Measurements from ENCODE around the gene KATNAL2.

The KATNAL2 gene

GRCh38 chr18:46909497-46909896 lies 7.9 kb upstream of the KATNAL2 start:
- no peak for TF ChIP-seq CTCF (IDR thresholded peaks at IDR 0.05; ENCODE audit: control insufficient read depth, insufficient read depth, low read depth, low read length, missing control alignments)
- H3K4me3 ChIP-seq (ENCODE audit: control insufficient read depth, low read depth, low read length): no peak overlapping the region
- DNase-seq (ENCODE audit: low read depth): no peak

- no peak for DNase-seq (ENCODE audit: low read depth)
- no peak for TF ChIP-seq CTCF (IDR thresholded peaks at IDR 0.05; ENCODE audit: control insufficient read depth, insufficient read depth, low read depth, low read length, missing control alignments)
- no peak overlapping the region for H3K4me3 ChIP-seq (ENCODE audit: control insufficient read depth, low read depth, low read length)
Observed at GRCh38 chr18:46910856-46911255, 6.5 kb upstream of the KATNAL2 start.

DNA sequence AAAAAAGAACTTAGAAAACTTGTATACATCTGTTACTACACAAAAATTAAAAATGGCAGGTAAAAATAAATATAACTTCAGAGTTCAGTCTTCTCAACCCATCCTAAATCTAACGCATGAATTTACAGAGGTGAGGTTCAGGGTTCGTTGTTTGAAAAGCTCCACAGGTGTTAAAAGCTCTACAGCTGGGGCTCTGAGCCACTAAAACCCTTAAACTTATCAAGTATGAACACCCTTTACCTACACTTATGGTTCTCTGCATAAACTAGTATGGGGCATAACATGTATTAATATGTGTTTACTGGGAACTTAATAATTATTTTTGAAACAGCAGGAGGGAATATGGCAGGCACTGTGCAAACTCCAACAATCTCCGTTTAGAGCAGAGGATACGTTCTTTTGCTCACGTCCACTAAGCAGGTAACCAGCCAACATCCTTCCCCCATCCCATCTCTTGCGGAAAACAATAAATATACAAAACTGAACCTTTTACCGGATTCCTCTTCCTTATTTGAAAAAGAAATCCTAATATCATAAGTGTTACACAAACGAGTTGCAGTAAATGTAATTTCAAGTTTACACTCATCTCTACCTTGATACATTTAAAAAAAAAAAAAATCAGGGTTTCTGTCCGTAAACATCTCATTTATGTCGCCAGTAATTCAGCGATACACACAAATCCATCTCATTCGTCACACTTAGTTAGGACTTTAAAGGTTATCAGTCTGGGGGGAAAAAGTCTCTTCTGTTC lies 1.4 kb upstream of the KATNAL2 start:
- TF ChIP-seq CTCF (IDR thresholded peaks at IDR 0.05; ENCODE audit: control insufficient read depth, insufficient read depth, low read depth, low read length, missing control alignments): no peak
- H3K4me3 ChIP-seq (ENCODE audit: control insufficient read depth, low read depth, low read length): peak overlapping the region; percentile 78
- no peak for DNase-seq (ENCODE audit: low read depth)

DNA sequence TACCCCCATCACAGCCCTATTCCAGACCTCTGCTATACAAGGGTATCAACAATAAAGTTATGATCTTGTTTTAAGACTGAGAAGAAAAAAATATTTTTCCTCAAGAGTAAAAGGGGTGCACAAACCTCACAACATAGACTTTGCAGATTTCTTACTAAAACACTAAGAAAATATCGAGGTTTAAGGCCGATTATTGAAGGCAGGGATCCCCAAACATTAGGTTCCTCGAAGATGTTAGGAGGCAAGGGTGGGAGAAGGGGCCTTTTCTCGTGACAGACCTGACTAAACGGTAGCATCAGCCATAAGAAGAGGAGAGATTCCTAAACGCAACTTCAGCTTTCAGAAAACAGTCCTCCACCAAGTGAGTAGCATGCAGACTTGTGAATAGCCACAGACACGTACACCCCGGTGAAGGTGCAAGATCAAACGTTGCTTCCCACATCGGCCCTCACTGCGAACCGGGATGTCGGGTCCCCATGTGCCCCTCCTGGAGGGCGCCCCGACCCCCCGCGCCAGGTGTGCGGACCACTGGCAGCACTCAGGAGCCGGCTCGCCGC lies 773 bp upstream of the KATNAL2 start:
- TF ChIP-seq CTCF (IDR thresholded peaks at IDR 0.05; ENCODE audit: control insufficient read depth, insufficient read depth, low read depth, low read length, missing control alignments): no peak
- no peak for DNase-seq (ENCODE audit: low read depth)

GRCh38 chr18:46917803-46918600 lies 600 bp downstream of the KATNAL2 start:
- TF ChIP-seq CTCF (IDR thresholded peaks at IDR 0.05; ENCODE audit: control insufficient read depth, insufficient read depth, low read depth, low read length, missing control alignments): no peak
- H3K4me3 ChIP-seq (ENCODE audit: control insufficient read depth, low read depth, low read length): peak overlapping the region; percentile 78
- DNase-seq (ENCODE audit: low read depth): no peak

More for the DNA sequence above, 773 bp upstream of the KATNAL2 start:
- peak overlapping the region; percentile 78 for H3K4me3 ChIP-seq (ENCODE audit: control insufficient read depth, low read depth, low read length)

DNA sequence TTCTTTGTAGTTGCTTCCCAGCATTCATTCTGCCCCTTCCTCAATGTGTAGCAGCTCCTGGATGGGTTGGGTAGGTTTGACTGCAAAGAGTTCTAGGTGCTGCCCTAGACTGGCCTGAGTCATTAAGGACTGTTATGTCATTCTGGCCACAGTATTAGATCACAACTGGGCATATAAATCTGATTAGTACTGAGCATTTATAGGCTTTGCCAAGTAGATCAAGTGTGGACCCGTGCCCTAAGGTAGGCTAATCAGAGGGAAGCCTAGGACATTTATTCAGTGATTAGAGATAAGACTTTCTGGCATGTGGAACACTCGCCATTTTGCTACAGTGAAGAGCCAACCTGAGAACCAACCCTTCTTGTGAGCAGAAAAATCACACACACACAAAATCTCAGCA lies 2.7 kb downstream of the KATNAL2 start:
- H3K4me3 ChIP-seq (ENCODE audit: control insufficient read depth, low read depth, low read length): no peak overlapping the region
- no peak for TF ChIP-seq CTCF (IDR thresholded peaks at IDR 0.05; ENCODE audit: control insufficient read depth, insufficient read depth, low read depth, low read length, missing control alignments)
- no peak for DNase-seq (ENCODE audit: low read depth)
